Keratinocyte (primary cell): ENCODE measurements around the gene NAT10. TPM values are rescaled to one million over a fixed set of nuclear protein-coding genes. Genes with fewer than 3 reads are reported as not detected.
A peak's percentile ranks its signal among the peaks of the same experiment; 100 is the strongest.

Source experiments
- DNase-seq: peaks from one replicate; pipeline ENCODE4 v3.0.0-alpha.2; 2011; ENCODE audit warnings: low read depth, missing footprints, low spot score
- FAIRE-seq: peaks from 2 replicates; lab custom pipeline; 2011; peaks lifted over from hg19 to GRCh38; lab: Jason Lieb, UNC
- H2AFZ ChIP-seq: 2 replicates; pipeline ENCODE4 v1.6.0; 2012; ENCODE audit warnings: low read length, control low read depth, inconsistent platforms; ENCODE audit not compliant: control insufficient read depth
- H3K27ac ChIP-seq: 2 replicates; pipeline ENCODE4 v1.5.1; 2011; ENCODE audit warnings: low read length; ENCODE audit not compliant: control insufficient read depth, insufficient read depth
- H3K27me3 ChIP-seq: 3 replicates; pipeline ENCODE4 v1.6.0; 2011; ENCODE audit warnings: low read length; ENCODE audit not compliant: control insufficient read depth, insufficient read depth; ENCODE audit errors: extremely low read depth
- H3K36me3 ChIP-seq, 2 experiments: 2 replicates in 1 of 2; 3 replicates in 1 of 2; pipeline ENCODE4 v1.5.1; 2011; ENCODE audit warnings: low read length in 2 of 2, mild to moderate bottlenecking in 1 of 2; ENCODE audit not compliant: control insufficient read depth in 2 of 2, insufficient read depth in 2 of 2; ENCODE audit errors: extremely low read depth in 1 of 2
- H3K4me1 ChIP-seq: 3 replicates; pipeline ENCODE4 v1.5.1; 2011; ENCODE audit warnings: low read length; ENCODE audit not compliant: control insufficient read depth, insufficient read depth; ENCODE audit errors: extremely low read depth
- H3K4me2 ChIP-seq: 3 replicates; pipeline ENCODE4 v1.6.0; 2011; ENCODE audit warnings: low read depth, low read length; ENCODE audit not compliant: control insufficient read depth, insufficient read depth; ENCODE audit errors: extremely low read depth
- H3K4me3 ChIP-seq, 3 experiments: fragments of 200-600 bp in 1 of 3; sonication (generic) in 1 of 3; 2 replicates in 2 of 3; 3 replicates in 1 of 3; pipeline ENCODE4 v1.5.1; 2011 to 2016; ENCODE audit warnings: low read length in 3 of 3, mild to moderate bottlenecking in 3 of 3, control low read depth in 2 of 3, inconsistent platforms in 1 of 3, low read depth in 1 of 3, mixed read lengths in 1 of 3, mixed run types in 1 of 3, moderate library complexity in 1 of 3; ENCODE audit not compliant: control insufficient read depth in 2 of 3, insufficient read depth in 2 of 3; ENCODE audit errors: extremely low read depth in 1 of 3
- H3K79me2 ChIP-seq: 2 replicates; pipeline ENCODE4 v1.6.0; 2012; ENCODE audit warnings: low read length; ENCODE audit not compliant: control insufficient read depth, insufficient read depth
- H3K9ac ChIP-seq: 3 replicates; pipeline ENCODE4 v1.6.0; 2011; ENCODE audit warnings: low read length; ENCODE audit not compliant: control insufficient read depth, insufficient read depth; ENCODE audit errors: extremely low read depth
- H3K9me1 ChIP-seq: 3 replicates; pipeline ENCODE4 v1.6.0; 2011; ENCODE audit warnings: low read length; ENCODE audit not compliant: control insufficient read depth, insufficient read depth; ENCODE audit errors: extremely low read depth
- H3K9me3 ChIP-seq: 2 replicates; pipeline ENCODE4 v1.5.1; 2012; ENCODE audit warnings: low read depth, low read length; ENCODE audit not compliant: control insufficient read depth
- H4K20me1 ChIP-seq: 3 replicates; pipeline ENCODE4 v1.6.0; 2011; ENCODE audit warnings: low read length; ENCODE audit not compliant: control insufficient read depth, insufficient read depth; ENCODE audit errors: extremely low read depth
- EZH2 ChIP-seq: IDR thresholded peaks from one replicate; pipeline ENCODE4 v1.6.1; 2012; ENCODE audit warnings: inconsistent platforms, mild to moderate bottlenecking, low read length, moderate library complexity
- dilution Hi-C: fragments of 300-500 bp; cut with MboI; formaldehyde crosslinking; loops from one replicate; pipeline ENCODE4 v1.7.0; 2020; ENCODE audit warnings: low sequenced_read_pairs; ENCODE audit not compliant: extremely low pct_ligation_motif_present
- polyA plus RNA-seq, 5 experiments: library from polyadenylated mRNA; depleted of rRNA in 3 of 5; stranded (reverse) in 3 of 5; stranded (forward) in 1 of 5; unstranded in 1 of 5; fragments of >200 nt; gene quantifications; 1 replicate in 1 of 5; 2 replicates in 3 of 5; 3 replicates in 1 of 5; pipeline versions ENCODE4 v1.2.1 to v1.2.3, GENCODE V29; 2011 to 2012; ENCODE audit warnings: missing spikeins in 2 of 5, low read depth in 1 of 5, low replicate concordance in 1 of 5
- TF ChIP-seq, protein P1 (sequence below), 3 experiments: IDR thresholded peaks in 1 of 3; conservative IDR thresholded peaks in 1 of 3; optimal IDR thresholded peaks in 1 of 3; 2 replicates in 2 of 3; 3 replicates in 1 of 3; pipeline versions ENCODE3 to v1.5.1; 2011; ENCODE audit warnings: low read length in 3 of 3, mild to moderate bottlenecking in 3 of 3, moderate library complexity in 2 of 3, control low read depth in 1 of 3, inconsistent platforms in 1 of 3; ENCODE audit not compliant: insufficient read depth in 2 of 3; ENCODE audit errors: extremely low read depth in 1 of 3

Gene NAT10
- polyA plus RNA-seq, 1 donor (not counting 4 experiments of a cell fraction or from before 2014, with no cell fraction given): 44.0 TPM

DNA sequence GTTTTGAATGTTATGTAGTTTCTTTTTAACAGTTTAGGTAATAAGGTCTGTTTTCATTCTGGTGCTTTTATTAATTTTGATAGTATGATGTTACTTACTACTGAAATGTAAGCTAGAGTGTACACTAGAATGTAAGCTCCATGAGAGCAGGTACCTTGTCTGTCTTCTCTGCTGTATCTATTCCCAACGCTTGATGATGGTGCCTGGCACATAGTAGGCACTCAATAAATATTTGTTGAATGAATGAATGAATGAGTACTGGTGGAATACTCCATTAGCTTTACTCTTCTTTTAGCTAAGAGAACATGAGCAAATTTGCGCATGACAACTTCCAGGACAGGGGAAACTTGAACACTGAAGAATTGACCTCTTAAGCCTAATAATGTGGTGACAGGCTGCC lies 6.6 kb upstream of the NAT10 start:
- H3K36me3 ChIP-seq: peaks cover 12 to 23% of the 10 kb centered on the region in 2 experiments
- no peaks in the 10 kb centered on the region for H3K9me3 ChIP-seq
- no peaks in the 10 kb centered on the region for H3K4me1 ChIP-seq
- no peak overlapping the region for H3K4me2 ChIP-seq
- dilution Hi-C loops: no loop called here
- no peaks in the 10 kb centered on the region for H3K27me3 ChIP-seq
- H4K20me1 ChIP-seq: no peaks in the 10 kb centered on the region
- no peak overlapping the region for H2AFZ ChIP-seq
- no peaks in the 10 kb centered on the region for H3K79me2 ChIP-seq
- FAIRE-seq (no peak), DNase-seq (no peak)
- no peak overlapping the region for H3K9ac ChIP-seq
- H3K4me3 ChIP-seq: no peak overlapping the region
- no peak for TF ChIP-seq EZH2
- TF ChIP-seq, protein P1, sequence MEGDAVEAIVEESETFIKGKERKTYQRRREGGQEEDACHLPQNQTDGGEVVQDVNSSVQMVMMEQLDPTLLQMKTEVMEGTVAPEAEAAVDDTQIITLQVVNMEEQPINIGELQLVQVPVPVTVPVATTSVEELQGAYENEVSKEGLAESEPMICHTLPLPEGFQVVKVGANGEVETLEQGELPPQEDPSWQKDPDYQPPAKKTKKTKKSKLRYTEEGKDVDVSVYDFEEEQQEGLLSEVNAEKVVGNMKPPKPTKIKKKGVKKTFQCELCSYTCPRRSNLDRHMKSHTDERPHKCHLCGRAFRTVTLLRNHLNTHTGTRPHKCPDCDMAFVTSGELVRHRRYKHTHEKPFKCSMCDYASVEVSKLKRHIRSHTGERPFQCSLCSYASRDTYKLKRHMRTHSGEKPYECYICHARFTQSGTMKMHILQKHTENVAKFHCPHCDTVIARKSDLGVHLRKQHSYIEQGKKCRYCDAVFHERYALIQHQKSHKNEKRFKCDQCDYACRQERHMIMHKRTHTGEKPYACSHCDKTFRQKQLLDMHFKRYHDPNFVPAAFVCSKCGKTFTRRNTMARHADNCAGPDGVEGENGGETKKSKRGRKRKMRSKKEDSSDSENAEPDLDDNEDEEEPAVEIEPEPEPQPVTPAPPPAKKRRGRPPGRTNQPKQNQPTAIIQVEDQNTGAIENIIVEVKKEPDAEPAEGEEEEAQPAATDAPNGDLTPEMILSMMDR (optimal IDR thresholded peaks at IDR 0.05 in 1 of 3, IDR thresholded peaks at IDR 0.05 in 1 of 3, conservative IDR thresholded peaks at IDR 0.05 in 1 of 3; ENCODE audit: extremely low read depth in 1 of 3, insufficient read depth in 2 of 3, low read length in 3 of 3): no peak
- H3K27ac ChIP-seq: no peak overlapping the region
- H3K9me1 ChIP-seq: no peaks in the 10 kb centered on the region

DNA sequence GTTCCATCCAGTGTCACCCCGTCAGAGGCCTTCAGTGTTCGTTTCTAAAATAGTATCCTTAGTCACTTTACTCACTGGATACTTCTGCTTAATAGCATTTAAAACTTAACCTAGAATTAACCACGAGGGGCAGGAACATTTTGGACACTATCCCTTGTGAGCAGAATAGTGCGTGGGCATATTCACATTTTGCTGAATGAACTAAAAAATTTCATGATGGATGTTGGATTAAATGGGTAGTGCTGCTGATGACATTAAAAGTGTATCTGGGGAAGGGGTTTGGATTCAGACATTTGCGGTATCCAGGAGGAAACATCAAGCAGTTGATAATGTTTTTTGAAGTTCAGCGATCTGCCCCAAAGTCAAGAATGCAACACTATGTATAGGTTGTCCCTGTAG lies 750 bp upstream of the NAT10 start:
- H3K9me1 ChIP-seq: no peaks in the 10 kb centered on the region
- H3K4me3 ChIP-seq: peak overlapping the region; percentile 69 to 81 (median 71)
- dilution Hi-C loops: no loop called here
- FAIRE-seq: no peak
- H3K4me1 ChIP-seq: peaks cover 9% of the 10 kb centered on the region
- TF ChIP-seq, protein P1 (optimal IDR thresholded peaks at IDR 0.05 in 1 of 3, IDR thresholded peaks at IDR 0.05 in 1 of 3, conservative IDR thresholded peaks at IDR 0.05 in 1 of 3; ENCODE audit: extremely low read depth in 1 of 3, insufficient read depth in 2 of 3, low read length in 3 of 3): no peak
- TF ChIP-seq EZH2: no peak
- H4K20me1 ChIP-seq: no peaks in the 10 kb centered on the region
- no peaks in the 10 kb centered on the region for H3K27me3 ChIP-seq
- no peak for DNase-seq
- peaks cover 39% of the 10 kb centered on the region for H3K79me2 ChIP-seq
- peaks cover 14 to 17% of the 10 kb centered on the region in 2 experiments for H3K36me3 ChIP-seq
- peak overlapping the region; percentile 97 for H3K9ac ChIP-seq
- H2AFZ ChIP-seq: peak overlapping the region; percentile 92
- peak overlapping the region; percentile 96 for H3K27ac ChIP-seq
- peak overlapping the region; percentile 98 for H3K4me2 ChIP-seq
- H3K9me3 ChIP-seq: no peaks in the 10 kb centered on the region
